GM18870 (cell line): Measurements from ENCODE around the gene TIGD3.
"Not testable (repeated sequence)": the region's sequence is repeated elsewhere in the genome, so short reads cannot be mapped to it uniquely, and the experiment has no call there.

Source experiments
- ATAC-seq: cut with Tn5 transposase; IDR thresholded peaks from one replicate; pipeline ENCODE4 v1.9.1; 2021; ENCODE audit warnings: moderate library complexity; ENCODE audit not compliant: unreplicated experiment

The TIGD3 gene

DNA sequence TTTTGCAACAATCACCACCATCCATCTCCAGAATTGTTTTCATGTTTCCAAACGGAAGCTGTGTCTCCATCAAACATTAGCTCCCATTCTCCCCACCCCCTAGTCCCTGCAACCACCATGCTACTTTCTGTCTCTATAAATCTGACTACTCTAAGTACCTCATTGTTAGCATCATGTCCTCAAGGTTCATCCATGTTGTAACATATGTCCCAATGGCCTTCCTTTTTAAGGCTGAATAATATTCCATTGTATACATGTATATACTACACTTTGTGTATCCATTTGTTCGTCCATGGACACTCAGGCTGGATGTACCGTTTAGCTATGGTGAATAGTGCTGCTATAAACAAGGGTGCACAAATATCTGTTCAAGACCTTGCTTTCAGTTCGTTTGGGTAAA is 29.1 kb upstream of the TIGD3 start:
- no peak for ATAC-seq

DNA sequence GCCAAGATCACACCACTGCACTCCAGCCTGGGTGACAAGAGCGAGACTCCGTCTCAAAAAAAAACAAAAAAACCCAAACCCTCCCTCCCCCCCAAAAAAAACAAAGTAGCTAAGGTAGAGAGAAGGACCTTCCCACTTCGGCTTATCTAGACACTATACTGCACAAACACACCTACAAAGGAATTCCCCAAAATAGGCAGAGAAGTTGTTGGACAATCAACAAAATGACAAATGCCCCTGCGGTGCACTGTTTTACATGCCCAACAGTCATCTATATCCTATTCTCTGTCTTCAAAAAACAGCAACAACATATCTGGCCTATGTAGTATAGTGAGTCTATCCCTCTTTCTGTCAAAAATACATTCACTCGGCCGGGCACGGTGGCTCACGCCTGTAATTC is 27.5 kb upstream of the TIGD3 start:
- ATAC-seq = no peak

DNA sequence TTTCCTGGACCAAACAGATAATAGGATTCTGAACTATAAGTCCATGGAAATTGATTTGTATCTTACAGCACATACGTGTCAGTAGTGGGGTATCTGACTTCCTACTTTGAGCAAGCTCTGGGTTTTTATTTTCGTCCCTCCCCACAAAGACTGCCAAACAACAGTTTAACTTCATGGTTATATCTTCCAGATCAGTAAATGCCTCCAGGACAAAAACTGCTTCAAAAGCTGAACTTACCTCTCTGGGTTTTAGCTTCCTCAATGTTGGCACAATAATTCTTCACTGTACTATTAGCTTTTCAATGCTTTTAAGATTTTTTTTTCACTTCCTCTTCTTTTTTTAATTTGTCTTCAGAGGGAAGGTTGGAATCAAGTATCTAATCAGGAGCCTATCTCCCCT is 25.1 kb upstream of the TIGD3 start:
- ATAC-seq = no peak

DNA sequence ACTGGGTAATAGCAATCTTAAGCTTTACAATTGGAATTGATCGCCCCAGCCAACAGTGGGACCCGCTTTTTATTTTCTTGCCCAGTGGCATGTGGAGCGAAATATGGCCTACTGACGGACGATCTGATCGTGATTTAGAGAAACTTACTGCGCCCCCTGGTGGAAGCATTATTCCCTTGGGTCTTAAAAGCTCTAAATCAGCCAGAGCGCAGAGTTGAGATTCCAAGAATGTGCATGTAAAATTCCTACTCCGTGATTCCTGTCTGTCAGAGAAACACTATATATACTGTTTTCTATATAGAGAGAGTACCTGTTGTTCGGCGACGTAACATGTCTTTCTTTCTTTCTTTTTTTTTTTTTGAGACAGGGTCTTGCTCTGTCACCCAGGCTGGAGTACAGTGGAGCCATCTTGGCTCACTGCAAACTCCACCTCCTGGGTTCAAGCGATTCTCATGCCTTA is 24.6 kb upstream of the TIGD3 start:
- ATAC-seq = no peak

DNA sequence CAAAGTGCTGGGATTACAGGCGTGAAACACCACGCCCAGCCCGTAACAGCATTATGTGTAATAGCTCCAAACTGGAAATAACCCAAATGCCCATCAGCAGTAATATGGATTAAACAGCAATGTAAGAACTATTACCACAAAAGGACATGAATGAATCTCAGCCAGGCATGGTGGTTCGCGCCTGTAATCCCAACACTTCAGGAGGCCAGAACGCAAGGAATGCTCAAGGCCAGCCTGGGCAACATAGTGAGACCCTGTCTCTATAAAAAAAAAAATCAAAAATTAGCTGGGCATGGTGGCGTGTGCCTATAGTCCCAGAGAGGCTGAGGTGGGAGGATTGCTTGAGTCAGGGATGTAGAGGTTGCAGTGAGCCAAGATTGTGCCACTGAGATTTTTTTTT is 24.0 kb upstream of the TIGD3 start:
- ATAC-seq = no peak

DNA sequence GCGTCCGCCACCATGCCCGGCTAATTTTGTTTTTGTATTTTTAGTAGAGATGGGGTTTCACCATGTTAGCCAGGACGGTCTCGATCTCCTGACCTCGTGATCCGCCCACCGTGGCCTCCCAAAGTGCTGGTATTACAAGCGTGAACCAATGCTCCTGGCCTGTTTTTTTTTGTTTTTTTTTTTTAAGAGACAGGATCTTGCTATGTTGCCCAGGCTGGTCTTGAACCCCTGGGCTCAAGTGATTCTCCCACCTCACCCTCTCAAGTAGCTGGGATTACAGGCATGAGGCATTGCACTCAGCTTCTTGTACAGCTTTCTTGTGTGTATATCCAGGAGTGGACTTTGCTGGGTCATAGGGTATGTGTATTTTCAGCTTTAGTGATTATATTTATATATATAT is 22.0 kb upstream of the TIGD3 start:
- not testable (repeated sequence) for ATAC-seq

DNA sequence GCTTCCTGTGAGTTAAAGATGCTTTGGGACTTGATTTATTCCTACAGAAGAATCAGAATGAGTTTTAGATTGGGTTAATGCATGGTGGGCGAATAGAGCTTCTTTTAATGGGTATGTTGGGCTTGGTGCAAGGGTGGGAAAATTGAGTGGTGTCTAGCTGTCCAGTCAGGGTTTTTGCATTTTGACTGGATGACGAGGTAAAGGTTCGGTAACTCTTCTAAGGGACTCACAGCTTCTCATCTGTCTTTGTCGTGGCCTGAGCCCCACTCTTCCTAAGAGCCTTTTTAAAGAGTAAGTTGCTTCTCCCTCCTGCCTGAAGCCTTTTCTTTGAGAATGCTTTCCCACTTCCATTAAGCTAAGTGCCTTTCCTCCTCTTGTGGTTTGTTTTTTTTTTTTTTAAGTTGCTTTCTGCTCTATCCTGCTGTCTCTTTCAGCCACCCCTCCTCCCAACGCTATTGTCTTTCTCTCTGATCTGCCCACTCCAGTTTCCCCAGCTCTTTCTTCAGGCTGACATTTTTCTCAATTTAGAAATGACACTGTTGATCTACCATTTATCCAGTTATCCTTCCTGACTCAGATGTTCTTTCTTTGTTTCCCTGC is 19.8 kb upstream of the TIGD3 start:
- no peak for ATAC-seq

DNA sequence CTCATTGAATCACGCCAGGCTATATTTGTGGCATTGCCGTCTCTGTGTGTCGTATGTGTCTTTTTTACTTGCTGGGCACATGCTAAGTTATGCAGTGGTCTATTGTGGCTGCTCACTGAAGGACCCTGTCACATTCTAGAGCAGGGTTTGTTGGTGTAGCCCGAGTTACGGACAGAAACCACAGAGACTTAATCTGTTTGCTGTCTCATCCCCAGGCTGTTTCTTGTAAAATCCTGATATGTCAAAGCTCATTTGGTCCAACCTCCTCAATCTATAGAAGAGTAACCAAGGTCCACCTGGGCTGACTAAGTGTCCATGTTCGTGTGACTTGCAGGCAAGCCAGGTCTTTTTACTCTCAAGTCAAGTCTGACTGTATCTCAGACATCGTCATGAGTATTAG is 15.9 kb upstream of the TIGD3 start:
- ATAC-seq = no peak

DNA sequence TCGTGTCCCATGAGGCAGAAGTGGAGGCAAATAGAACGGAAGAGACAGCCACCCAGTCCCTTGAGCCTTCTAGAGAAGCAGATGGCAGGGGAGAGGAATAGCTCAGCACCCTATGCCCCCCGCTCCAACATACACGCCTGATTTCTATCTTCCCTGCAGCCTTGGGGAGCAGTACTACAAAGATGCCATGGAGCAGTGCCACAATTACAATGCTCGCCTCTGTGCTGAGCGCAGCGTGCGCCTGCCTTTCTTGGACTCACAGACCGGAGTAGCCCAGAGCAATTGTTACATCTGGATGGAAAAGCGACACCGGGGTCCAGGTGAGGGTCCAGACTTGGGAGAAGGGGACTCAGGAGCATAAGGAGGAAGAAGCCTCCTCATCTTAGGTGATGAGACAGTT is 14.3 kb upstream of the TIGD3 start:
- ATAC-seq = no peak

DNA sequence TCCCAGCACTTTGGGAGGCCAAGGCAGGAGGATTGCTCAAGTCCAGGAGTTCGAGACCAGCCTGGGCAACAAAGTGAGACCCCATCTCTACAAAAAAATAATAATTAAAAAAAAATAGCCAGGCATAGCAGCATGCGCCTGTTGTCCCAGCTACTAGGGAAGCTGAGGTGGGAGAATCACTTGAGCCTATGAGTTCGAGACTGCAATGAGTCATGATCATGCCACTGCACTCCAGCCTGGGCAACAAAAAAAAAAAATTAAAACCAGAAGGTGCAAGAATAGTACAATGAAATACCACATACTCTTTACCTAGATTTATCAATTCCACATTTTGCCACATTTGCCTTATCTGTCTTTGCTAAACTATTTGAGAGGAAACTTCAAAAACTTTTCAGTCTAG is 12.7 kb upstream of the TIGD3 start:
- no peak for ATAC-seq

DNA sequence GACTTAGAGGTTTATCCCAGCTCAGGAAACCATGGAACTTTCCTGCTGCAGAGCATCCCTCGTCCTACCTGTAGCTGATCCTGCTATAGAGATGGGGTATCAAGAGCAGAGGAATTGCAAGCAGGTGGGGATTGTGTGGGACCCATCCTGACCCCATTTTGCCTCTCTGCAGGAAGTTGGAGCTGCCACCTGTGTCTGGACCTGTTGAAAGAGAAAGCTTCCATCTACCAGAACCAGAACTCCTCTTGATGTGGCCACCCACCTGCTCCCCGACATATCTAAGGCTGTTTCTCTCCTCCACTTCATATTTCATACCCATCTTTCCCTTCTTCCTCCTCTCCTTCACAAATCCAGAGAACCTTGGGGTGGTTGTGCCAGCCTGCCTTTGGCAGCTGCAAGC is 3.0 kb upstream of the TIGD3 start:
- ATAC-seq = no peak

DNA sequence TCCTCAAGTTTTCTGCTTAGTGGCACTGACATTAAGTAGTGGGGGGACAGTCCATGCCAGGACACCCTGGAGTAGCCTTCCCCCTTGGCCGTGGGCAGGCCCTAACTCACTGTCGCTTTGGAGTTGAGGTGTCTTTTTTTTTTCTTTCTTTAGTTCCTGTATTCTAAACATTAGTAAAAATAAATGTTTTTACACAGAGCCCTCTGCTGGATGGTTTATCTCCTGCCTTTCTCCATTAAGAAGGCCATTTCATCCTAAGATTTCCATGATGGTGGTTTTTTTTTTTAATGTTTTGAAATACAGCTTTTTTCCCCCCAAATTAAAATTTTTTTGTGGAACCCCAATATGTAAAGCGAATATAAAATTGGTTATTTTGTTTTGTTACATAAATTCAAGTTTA is 1.8 kb upstream of the TIGD3 start:
- no peak for ATAC-seq

DNA sequence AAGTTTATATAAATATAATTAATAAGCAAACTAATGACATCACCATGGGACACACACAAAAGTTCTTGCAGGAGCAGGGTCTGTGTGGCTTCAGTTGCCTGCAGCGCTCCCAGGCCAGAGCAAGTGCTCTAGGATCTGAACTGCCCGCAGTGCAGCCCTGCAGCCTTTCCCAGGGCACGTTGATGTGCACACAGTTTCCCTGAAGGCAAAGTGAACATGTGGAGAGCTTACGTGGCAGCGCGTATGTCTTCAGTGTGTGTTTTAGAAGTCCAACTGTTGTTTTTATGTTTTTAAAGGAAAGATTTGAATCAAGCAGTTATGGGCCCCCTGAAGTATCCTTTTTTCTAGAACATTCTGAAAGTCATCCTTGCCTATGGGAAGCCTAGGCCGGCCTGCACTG is 1.2 kb upstream of the TIGD3 start:
- ATAC-seq = no peak

DNA sequence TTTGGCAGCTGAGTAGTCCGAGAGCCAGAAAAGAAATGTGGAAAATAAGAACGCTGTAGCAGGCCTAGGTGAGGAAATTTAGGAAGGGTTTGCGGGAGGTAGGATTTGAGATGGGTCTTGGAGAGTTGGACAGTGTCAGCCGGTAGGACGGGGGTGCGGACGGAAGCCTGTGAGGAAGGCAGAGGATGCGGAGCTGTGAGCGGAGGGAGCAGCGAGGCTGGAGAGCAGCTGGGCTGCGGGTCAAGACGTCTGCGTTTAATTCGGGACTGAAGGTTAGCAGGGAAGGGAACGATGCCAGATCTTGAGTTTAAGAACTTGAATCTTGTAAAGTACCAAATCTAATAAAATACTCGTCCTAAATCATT is 669 bp upstream of the TIGD3 start:
- no peak for ATAC-seq

DNA sequence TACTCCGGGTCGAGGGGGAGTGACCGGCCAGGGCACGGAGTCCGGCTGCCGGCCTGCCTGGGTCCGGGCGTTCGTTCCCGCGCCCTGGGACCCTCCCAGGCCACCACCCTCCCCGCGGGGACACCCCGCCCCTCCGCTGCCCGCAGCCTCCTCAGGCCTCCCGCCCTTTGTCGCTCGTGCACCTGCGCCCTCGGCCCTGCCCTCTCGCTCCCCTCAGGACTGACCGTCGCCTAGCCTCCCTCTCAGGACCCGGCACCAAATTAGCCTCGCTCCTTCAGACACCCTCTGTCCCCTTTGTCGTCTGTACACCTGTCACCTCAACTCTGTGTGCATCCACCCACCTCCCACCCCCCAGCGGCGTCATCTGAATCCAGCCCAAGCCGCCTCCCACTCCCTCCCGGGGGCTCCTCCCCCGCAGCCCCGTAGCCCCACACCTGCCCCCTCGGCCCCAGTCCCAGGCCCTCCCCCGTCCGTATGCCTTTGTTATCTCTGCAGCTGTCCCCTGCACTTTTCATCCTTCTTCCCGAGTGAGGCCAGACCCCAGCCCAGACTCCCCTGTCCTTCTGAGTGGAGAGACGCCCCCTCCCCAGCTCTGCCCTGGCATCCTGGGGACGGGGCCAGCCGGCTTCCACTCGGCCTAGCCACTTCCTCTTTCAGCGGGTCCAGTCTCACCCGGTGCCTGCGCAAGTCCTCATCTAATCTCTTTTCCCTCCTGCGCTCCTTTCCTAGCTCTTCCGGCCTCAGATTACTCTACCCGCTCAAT is 643 bp downstream of the TIGD3 start:
- ATAC-seq = peak; percentile 17

DNA sequence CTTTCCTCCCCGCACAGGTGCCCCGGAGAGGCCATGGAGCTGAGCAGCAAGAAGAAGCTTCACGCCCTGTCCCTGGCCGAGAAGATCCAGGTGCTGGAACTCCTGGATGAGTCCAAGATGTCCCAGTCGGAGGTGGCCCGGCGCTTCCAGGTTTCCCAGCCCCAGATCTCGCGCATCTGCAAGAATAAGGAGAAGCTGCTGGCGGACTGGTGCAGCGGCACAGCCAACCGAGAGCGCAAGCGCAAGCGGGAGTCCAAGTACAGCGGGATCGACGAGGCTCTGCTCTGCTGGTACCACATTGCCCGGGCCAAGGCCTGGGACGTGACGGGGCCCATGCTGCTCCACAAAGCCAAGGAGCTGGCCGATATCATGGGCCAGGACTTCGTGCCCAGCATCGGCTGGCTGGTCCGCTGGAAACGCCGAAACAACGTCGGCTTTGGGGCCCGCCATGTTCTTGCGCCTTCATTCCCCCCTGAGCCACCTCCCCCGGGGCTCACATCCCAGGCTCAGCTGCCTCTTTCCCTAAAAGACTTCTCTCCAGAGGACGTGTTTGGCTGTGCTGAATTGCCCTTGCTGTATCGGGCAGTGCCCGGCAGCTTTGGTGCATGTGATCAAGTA is 1.3 kb downstream of the TIGD3 start:
- no peak for ATAC-seq

DNA sequence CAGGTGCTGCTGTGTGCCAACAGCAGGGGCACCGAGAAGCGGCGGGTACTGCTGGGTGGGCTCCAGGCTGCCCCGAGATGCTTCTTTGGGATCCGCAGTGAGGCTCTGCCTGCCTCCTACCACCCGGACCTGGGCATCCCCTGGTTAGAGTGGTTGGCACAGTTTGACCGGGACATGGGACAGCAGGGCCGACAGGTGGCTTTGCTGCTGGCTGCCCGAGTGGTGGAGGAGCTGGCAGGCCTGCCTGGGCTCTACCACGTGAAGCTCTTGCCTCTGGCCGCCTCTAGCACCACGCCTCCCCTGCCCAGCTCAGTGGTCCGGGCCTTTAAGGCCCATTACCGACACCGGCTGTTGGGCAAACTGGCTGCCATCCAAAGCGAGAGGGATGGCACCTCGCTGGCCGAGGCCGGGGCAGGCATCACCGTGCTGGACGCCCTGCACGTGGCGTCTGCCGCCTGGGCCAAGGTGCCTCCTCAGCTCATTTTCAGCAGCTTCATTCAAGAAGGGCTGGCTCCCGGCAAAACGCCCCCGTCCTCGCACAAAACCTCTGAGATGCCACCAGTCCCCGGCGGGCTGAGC is 1.9 kb downstream of the TIGD3 start:
- ATAC-seq = no peak

DNA sequence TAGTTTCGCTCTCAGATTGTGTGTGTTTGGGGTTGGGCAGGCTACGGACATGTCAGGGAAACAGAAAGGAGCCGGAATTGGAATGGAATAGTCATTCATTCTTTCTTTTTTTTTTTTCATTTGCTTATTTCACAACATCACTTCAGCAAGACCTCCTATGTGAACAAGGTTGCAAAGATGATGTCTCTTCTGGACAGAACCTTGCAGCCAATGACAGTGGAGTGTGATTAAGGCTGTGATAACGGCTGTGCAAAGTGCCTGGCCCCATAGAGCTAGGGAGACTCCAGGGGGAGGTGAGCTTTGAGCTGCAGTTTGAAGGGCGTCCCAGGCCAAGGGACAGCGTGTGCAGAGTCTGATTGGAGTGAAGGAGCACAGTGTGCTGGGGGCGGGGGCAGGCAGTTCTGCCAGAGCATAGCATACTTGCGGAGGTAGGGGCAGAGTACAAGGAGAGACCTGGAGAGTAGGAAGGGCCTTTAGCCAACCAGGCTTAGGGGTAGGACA is 3.4 kb downstream of the TIGD3 start:
- no peak for ATAC-seq

DNA sequence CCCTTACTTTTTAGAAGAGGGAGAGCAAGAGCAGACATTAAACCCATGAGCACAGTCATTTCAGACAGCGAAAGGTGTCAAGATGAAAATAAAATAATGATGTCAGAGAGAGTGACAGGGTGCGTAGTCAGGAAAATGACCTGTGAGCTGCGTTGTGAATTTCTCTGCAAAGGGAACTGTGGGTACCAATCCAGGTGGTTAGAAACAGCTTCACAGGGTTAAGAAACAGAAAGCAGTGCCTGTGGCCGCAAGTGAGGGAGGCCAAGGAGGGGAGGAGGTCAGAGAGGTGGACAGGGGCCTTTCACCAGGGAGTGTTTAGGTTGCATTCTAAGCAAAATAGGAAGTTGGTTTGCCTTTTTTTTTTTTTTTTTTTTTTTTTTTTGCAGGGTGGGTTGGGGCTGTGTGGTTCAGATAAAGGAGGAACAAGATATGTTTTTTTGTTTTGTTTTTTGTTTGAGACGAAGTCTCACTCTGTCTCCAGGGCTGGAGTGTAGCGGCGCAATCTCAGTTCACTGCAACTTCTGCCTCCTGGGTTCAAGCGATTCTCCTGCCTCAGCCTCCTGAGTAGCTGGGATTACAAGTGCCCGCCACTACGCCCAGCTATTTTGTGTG is 7.9 kb downstream of the TIGD3 start:
- no peak for ATAC-seq

DNA sequence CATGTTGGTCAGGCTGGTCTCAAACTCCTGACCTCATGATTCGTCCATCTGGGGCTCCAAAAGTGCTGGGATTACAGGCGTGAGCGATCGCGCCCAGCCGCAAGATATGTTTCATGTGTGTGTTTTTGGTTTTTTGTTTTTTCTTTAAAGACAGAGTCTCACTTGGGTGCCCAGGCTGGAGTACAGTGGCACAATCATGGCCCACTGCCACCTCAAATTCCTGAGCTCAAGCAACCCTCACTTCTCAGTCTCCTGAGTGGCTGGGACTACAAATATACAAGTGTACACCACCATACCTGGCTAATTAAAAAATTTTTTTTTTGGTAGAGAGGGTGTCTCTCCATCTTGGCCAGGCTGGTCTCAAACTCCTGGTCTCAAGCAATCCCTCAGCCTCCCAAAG is 8.4 kb downstream of the TIGD3 start:
- ATAC-seq = no peak

DNA sequence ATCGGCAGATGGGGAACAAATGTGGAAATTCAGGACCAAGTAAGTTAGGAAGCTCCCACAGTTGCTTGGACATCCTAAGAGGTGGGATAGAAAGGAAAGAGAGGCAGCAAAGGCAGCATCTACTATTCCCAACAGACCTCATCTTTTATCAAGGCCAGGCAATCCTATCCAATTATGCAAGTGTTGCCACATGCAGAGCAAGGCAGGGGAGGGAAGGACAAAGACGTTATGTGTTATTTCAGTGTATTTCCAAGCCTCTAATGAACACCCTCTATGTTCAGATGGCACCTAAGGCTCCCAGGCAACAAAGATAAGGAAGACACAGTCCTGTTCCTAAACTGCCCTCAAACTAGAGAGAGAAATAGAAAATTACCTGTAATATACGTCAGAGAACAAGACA is 9.2 kb downstream of the TIGD3 start:
- no peak for ATAC-seq
